Measurements from ENCODE around the gene CLIC2.
"Not testable (repeated sequence)": the region's sequence is repeated elsewhere in the genome, so short reads cannot be mapped to it uniquely, and the experiment has no call there.

CLIC2 gene

GRCh38 chrX:155334486-155335336 lies at the start of gene CLIC2:
Gene CLIC2, minus strand, starts transcription at chrX:155334614. Its CDS starts 187 bp downstream, at chrX:155334427.
- no peak for DNase-seq (ENCODE audit: low spot score)

- not testable (repeated sequence) for DNase-seq (ENCODE audit: low spot score)
These were observed 48.1 kb upstream of the CLIC2 start for GRCh38 chrX:155382529-155382967.

- DNase-seq (ENCODE audit: low spot score): not testable (repeated sequence)
These were observed 47.6 kb upstream of the CLIC2 start, which contains the start of gene F8A2 for GRCh38 chrX:155381843-155382528. Gene F8A2, plus strand, starts transcription at chrX:155382095. Its CDS starts 20 bp downstream, at chrX:155382115.

- not testable (repeated sequence) for DNase-seq (ENCODE audit: low spot score)
These were observed 45.4 kb upstream of the CLIC2 start for GRCh38 chrX:155379802-155380201.

- not testable (repeated sequence) for DNase-seq (ENCODE audit: low spot score)
These were observed 39.5 kb upstream of the CLIC2 start for GRCh38 chrX:155373777-155374458.

GRCh38 chrX:155363712-155364111 lies 29.3 kb upstream of the CLIC2 start:
- DNase-seq (ENCODE audit: low spot score): not testable (repeated sequence)

GRCh38 chrX:155349448-155349847 lies 15.0 kb upstream of the CLIC2 start:
- not testable (repeated sequence) for DNase-seq (ENCODE audit: low spot score)

GRCh38 chrX:155345689-155346088 lies 11.3 kb upstream of the CLIC2 start:
- not testable (repeated sequence) for DNase-seq (ENCODE audit: low spot score)

GRCh38 chrX:155335337-155335712 lies 911 bp upstream of the CLIC2 start:
- DNase-seq (ENCODE audit: low spot score): not testable (repeated sequence)

- DNase-seq (ENCODE audit: low spot score): no peak
These were observed 792 bp downstream of the CLIC2 start for GRCh38 chrX:155333544-155334100.

- DNase-seq (ENCODE audit: low spot score): no peak
These were observed 3.4 kb downstream of the CLIC2 start for GRCh38 chrX:155330992-155331391.

- no peak for DNase-seq (ENCODE audit: low spot score)
These were observed 5.1 kb downstream of the CLIC2 start for GRCh38 chrX:155329293-155329692.

- DNase-seq (ENCODE audit: low spot score): no peak
These were observed 7.8 kb downstream of the CLIC2 start for GRCh38 chrX:155326610-155327009.

- no peak for DNase-seq (ENCODE audit: low spot score)
These were observed 20.2 kb downstream of the CLIC2 start for GRCh38 chrX:155314260-155314659.

- DNase-seq (ENCODE audit: low spot score): no peak
These were observed 20.6 kb downstream of the CLIC2 start for GRCh38 chrX:155313766-155314165.

GRCh38 chrX:155293771-155294170 lies 40.6 kb downstream of the CLIC2 start:
- no peak for DNase-seq (ENCODE audit: low spot score)

GRCh38 chrX:155279873-155280272 lies 54.5 kb downstream of the CLIC2 start:
- DNase-seq (ENCODE audit: low spot score): no peak

- DNase-seq (ENCODE audit: low spot score): no peak
These were observed 63.4 kb downstream of the CLIC2 start for GRCh38 chrX:155270969-155271368.

GRCh38 chrX:155267995-155268394 lies 66.4 kb downstream of the CLIC2 start:
- DNase-seq (ENCODE audit: low spot score): not testable (repeated sequence)

GRCh38 chrX:155266439-155266838 lies 68.0 kb downstream of the CLIC2 start:
- no peak for DNase-seq (ENCODE audit: low spot score)

GRCh38 chrX:155263854-155264628 lies 70.4 kb downstream of the CLIC2 start, which contains the start of gene RAB39B:
Gene RAB39B, minus strand, starts transcription at chrX:155264491. Its CDS starts 203 bp downstream, at chrX:155264288.
- DNase-seq (ENCODE audit: low spot score): no peak

All from LoVo (cell line).